Measurements from ENCODE around the gene TRIP12.
"Not testable (repeated sequence)": the region's sequence is repeated elsewhere in the genome, so short reads cannot be mapped to it uniquely, and the experiment has no call there.

TRIP12 gene

GRCh38 chr2:229831805-229832509, 89.9 kb downstream of the TRIP12 start:
- no peak for DNase-seq (ENCODE audit: low read depth in 2 of 2)

DNA sequence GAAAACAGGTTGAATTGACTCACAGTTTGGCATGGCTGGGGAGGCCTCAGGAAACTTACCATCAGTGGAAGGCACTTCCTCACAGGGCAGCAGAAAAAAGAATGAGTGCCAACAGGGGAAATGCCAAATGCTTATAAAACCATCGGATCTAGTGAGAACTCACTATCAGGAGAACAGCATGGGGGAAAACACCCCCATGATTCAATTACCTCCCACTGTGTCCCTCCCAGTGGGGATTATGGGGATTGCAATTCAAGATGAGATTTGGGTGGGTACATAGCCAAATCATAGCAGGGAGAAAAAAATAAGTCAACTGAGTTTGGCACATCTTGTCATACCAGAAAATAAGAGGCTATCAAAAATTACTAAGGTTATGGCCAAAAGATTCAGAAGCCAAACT, 96.3 kb downstream of the TRIP12 start:
- DNase-seq (ENCODE audit: low read depth in 2 of 2): no peak

DNA sequence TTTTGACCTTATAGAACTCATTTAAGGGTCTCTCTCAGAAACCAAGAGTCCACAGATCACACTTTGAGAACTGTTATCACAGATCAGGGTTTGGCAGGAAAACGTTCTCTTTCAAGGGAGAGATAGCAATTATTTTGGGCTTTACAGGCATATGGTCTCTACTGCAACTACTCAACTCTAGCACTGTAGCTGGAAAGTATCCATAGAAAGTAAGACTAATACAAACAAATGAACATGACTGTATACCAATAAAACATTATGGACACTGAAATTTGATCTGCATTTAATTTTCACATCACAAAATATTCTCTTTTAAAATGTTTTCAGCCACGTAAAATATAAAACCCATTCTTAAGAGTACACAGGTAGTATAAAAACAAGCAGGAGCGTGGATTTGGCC, 100.5 kb downstream of the TRIP12 start:
- DNase-seq (ENCODE audit: low read depth in 2 of 2): no peak

- DNase-seq (ENCODE audit: low read depth in 2 of 2): no peak
Measured at GRCh38 chr2:229818230-229818629, 103.6 kb downstream of the TRIP12 start.

DNA sequence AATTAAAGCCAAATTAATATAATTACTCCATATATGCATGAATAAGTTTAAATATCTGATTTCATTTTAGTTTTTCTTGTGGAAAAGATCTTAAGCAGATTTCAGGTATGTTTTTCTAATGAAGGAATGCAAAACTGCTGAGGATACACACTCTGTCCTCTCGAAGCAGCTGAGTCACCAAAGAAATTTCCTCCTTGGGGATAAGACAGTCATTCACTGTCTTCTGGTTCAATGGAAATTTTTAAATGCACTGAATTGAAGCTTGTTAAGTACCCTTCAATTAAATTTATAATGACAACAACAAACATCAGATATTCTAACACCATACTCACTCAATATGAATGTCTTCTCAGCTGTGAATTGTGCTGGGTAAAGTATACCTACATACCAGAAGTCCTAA, 106.0 kb downstream of the TRIP12 start:
- no peak for DNase-seq (ENCODE audit: low read depth in 2 of 2)

DNA sequence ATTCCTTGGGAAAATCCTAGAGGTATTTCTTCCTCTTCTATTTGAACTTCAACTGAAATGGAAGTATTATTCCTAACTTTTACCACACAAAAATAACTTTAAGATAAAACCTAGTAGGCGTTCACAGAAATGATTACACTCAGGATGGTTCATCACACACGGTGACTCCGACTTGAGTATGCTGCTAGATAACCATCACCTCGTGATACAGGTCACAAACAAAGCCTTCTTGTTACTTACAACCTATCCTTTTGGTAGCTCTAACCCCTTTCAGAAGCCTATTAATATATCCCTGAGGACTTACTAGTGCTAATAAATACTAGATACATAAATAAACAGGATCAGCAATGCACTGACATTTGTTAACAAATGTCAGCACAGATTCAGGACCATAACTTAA, 106.5 kb downstream of the TRIP12 start:
- no peak for DNase-seq (ENCODE audit: low read depth in 2 of 2)

DNA sequence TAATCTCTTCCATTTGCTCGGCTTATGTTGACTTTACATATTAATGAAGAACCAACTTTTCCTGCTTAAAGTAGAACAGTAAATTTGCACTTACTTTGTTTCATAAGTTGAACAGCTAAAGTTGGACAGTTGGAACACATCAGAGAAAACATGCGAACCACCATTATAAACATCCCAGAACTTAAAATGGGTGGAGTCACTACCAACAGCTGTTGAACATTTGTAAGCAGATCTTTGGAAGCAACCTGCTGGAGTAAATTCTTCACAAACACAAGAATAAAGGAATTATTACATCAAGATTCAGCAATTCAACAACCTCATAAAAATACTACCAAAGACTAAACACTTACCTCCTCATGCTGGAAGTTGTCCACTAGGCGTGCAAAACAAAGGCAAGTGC, 111.0 kb downstream of the TRIP12 start:
- DNase-seq (ENCODE audit: low read depth in 2 of 2): no peak

DNA sequence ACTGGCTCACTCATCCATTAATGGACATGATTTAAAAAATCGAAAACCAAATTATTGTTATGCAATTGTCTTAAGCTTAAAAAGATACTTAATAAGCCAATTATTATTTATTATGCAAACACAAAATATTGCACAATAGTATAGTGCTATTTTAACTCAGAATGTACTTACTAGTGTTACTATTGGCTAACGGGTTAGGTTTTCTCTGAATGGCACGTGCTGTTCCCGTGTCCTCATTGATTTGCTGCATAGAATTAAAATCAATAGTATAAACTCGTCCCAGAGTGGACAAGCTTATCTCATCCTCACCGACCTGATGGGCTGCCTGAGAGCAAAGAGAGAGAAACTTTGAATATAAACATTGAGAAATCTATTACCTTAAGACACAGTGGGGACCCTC, 116.2 kb downstream of the TRIP12 start:
- DNase-seq (ENCODE audit: low read depth in 2 of 2): no peak

DNA sequence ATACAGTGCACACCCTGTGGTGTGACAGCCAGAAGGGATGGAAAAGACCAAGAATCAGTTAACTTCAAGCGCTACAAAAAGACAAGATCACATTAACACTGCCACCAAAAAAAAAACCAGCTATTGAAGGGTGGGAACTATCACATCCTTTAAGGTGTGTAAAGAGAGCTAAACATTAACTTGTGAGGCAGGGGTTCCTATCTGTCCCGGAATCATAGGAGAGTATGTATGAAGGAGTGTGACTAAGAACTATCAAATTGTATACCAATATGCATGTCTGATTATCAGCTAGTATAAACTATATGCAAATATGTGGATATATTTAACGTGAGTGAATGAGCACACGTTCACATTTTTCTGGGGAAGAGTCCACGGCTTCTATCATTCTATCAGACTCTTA, 119.0 kb downstream of the TRIP12 start:
- DNase-seq (ENCODE audit: low read depth in 2 of 2): no peak

DNA sequence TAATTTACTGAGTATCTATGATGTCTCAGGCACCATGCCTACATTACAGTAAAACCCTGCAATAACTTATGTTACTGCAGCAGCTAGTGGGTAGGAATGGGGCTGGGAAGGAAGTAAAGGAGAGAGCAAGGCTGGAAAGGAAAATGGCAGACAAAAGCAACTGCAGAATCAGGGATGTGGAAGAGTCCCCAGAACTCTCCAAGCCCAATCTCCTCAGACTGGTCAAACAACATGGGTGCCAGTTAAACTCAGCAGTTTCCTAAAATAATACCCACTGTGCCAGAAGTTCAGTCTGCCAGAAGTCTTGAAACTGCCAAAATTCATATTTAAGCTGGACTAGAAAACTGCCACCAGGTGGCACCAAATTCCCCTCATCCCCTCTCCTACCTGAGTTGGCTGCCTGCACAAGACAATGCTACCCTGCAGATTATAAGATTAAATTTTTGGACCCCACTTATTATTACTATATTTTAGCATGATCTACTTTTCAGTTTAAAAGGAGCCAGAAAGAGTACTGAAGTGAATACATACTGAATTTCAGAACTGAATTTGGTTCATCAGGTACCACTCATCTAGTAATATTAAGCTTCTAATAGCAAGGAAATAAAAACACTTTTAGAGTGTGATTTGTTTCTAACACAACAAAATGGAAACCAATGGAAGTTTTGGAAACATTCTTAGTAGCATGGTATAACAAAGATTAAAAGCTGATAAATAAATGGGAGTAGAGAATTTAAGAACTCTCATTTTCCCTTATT, 120.6 kb downstream of the TRIP12 start:
- DNase-seq (ENCODE audit: low read depth in 2 of 2): peak; percentile 43 to 48

DNA sequence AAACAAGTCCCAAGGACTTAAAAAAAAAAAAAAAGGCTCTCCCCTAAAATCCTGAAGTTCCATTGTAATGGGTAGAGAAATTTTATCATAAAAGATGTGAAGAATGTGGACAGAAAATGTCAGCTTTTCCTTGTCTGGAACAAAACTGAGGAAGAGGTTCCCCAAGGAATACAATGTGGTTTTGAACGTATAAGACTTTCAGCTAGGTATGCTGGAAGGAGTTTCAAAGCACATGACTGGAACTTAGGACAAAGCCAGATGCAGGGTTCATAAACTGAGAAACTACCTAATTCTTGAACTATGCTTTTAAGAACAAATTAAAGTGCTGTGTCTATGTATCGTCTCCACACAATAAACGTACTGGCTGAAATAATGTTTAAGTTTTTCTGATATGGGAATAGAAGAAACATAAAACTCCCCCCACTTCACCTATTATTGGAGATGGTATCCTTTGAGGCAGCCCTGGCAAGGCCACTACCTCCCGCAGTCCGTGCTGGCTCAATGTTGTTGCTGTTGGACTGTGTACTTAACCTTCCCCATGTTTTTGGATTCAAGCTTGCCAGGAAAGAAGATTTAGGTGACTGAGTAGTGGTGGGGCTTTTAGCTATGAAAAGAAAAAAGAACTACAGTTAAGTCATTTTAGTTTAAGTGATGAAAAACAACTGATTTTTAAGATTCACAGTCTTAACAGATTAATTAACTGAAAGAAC, 123.2 kb downstream of the TRIP12 start:
- DNase-seq (ENCODE audit: low read depth in 2 of 2): no peak

GRCh38 chr2:229795058-229795457, 126.8 kb downstream of the TRIP12 start:
- no peak for DNase-seq (ENCODE audit: low read depth in 2 of 2)

DNA sequence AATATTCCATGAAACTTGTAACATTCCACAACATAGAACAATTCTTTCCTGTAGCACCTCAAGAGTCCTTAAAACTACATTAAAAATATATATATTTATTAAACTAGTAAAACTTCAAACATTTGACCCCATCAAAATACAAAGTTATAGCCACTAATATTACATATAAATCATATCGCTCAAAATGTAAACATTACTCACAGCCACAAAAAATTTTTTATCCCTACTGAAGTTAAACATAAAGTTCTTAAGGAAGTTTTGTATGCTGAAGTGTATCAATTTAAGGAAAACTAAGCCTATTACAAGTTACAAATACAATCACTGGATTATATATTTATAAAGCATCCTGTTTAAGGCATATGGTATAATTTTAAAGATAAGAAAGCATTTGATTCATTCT, 127.2 kb downstream of the TRIP12 start:
- no peak for DNase-seq (ENCODE audit: low read depth in 2 of 2)

DNA sequence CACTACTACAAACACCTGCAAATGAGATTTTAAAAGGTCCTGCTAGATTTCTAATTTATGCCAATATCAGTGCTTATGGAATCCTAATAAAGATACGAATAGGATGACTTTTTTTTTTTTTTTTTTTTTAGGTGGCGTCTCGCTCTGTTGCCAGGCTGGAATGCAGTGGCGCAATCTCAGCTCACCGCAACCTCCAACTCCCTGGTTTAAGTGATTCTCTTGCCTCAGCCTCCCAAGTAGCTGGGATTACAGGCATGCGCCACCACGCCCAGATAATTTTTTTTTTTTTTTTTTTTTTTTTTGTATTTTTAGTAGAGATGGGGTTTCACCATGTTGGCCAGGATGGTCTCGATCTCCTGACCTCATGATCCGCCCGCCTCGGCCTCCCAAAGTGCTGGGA, 135.5 kb downstream of the TRIP12 start:
- DNase-seq (ENCODE audit: low read depth in 2 of 2): not testable (repeated sequence)

DNA sequence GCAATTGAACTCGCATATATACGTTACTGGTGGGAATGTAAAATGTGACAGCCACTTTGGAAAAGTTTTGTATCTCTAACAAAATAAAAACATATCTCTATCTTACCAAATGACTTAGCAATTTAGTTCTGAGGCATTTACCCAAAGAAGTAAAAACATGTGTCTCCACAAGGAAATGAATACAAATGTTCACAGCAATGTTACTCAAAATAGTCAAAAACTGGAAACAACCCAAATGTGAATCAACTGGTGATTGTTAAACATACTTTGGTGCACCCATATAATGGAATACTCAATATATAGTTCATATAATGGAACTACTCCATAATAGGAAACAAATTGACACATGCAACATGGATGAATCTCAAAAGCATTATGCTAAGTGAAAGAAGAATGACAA, 137.0 kb downstream of the TRIP12 start:
- DNase-seq (ENCODE audit: low read depth in 2 of 2): no peak

DNA sequence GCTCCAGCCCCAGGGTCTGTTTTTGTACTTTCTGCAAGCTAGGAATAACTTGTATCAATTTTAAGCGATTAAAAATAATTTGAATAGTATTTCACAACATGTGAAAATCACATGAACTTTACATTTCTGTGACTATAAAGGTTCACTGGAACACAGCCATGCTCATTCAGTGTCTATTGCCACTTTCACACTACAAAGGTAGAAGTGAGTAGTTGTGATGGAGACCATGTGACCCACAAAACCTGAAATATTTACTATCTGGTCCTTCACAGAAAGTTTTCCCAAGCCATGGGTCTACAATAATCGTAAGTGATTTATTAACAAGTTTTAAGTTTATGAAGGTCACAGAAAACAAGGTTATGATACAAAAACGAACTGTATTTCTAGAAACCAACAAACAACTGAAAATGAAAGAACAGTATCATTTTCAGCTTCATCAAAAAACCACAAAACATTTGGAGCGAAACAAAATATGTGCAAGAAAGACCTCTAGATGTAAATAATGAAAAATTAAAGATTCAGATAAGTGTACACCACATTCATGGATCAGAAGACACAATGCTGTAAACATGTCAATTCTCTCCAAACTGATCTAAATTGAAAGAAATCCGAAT, 138.6 kb downstream of the TRIP12 start:
- no peak for DNase-seq (ENCODE audit: low read depth in 2 of 2)

DNA sequence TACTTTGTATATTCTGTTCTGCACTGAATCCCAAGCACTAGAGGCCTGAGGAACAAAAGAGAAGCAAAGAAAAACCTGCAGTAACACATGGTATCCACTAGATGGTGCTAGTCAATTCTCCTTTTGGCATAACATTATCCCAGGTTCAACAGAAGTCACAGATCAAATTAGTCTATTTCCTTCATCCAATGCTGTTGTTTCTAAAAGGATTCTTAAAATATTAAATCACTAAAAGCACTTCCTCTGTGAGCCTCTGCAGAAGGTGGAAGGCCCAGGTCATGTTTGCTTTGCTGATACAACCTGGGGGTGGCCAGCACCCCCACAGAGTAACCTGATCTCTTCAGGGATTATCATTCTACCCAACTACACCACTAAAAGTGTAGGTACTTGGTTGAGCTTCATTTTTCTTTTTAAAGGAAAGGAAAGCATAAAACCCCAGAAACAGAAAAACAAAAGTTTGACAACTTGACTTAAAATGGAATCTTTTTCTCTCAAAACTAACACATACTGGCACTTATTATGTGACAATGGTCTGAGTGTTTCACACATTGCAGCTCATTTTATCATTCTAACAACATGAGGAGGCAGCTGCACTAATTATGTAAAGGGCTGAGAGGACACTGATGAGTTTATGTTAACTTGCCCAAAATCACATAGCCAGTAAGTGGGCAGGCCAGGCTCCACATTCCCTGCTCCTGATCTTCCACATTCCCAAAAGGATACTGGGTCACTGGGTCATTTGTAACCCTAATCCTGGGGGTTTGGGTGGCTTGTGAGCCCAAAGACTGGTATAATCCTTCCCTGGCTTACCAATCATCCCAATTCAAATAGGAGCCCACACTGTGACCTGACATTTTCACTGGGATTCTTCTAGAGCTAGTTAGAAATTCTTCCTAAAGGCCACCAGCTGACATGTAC, 140.7 kb downstream of the TRIP12 start:
- DNase-seq (ENCODE audit: low read depth in 2 of 2): no peak

GRCh38 chr2:229779650-229780049, 142.2 kb downstream of the TRIP12 start:
- no peak for DNase-seq (ENCODE audit: low read depth in 2 of 2)

DNA sequence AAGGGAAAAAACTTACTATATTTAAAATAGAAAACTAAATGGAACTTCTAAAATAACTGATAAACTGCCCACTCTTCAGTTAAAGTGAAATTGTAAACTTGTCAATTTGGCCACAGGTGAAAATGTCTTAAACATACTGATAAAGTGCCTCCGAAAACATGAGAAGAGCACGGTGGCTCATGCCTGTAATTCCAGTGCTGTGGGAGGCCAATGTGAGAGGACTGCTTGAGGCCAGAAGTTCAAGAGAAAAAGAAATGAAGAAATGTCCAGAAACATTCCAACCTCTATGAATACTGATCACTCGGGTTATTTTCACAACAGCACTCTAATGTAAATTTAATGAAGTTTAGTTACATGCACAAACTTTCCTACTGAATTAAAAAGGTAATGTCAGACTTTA, 144.1 kb downstream of the TRIP12 start:
- DNase-seq (ENCODE audit: low read depth in 2 of 2): no peak

- no peak for DNase-seq (ENCODE audit: low read depth in 2 of 2)
Measured at GRCh38 chr2:229775614-229776313, 146.0 kb downstream of the TRIP12 start.

DNA sequence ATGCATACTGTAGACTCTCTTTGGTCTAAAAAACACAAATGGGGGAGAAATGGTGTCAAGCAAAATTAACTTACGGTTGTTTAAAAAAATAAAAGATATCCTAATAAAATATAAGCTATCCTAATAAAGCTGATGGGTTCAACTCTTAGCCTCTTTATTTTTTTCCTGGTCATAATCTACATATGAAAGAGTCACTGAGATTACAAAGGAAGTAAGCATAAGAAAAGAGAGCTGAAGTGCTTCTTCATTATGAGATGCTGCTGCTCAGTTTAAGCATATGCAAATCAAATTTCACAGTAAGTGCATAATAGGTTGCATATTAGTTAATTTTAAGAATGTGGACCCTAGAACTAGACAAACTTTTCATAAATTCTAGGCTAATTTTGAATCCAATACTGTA, 147.6 kb downstream of the TRIP12 start:
- DNase-seq (ENCODE audit: low read depth in 2 of 2): no peak
